Activated effector memory CD4-positive, alpha-beta T cell treated with anti-CD3 and anti-CD28 coated beads, Interleukin-2, amount 50 U/mL, for 16 hours (primary cell): ENCODE measurements around the gene PIK3C2B.

Experiments
- DNase-seq: peaks from one replicate; pipeline ENCODE4 v3.0.0-alpha.2; 2020

Gene PIK3C2B

GRCh38 chr1:204478921-204479320, 15.7 kb downstream of the PIK3C2B start:
- no peak for DNase-seq

GRCh38 chr1:204478172-204478899, 16.3 kb downstream of the PIK3C2B start:
- no peak for DNase-seq

- DNase-seq, result no peak
Observed at GRCh38 chr1:204477036-204477740, 17.4 kb downstream of the PIK3C2B start.

DNA sequence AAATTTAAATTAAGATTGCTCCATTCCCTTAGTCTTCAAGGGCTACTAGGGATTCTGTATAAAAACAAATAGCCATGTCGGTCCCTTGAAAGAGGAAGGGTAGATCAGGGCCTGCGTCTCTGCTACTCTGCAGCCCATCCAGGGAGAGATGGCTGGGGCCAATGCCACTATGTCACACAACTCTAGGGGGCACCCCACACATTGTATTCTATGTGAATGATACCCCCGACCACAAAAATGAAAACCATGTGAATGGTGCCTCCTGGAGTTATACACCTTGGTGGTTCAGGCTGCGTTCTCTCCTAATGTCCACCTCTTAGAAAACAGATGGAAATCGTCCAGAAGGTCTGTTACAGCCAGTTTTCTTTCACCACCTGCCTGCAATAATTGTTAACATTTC, 18.0 kb downstream of the PIK3C2B start:
- DNase-seq, result no peak

DNA sequence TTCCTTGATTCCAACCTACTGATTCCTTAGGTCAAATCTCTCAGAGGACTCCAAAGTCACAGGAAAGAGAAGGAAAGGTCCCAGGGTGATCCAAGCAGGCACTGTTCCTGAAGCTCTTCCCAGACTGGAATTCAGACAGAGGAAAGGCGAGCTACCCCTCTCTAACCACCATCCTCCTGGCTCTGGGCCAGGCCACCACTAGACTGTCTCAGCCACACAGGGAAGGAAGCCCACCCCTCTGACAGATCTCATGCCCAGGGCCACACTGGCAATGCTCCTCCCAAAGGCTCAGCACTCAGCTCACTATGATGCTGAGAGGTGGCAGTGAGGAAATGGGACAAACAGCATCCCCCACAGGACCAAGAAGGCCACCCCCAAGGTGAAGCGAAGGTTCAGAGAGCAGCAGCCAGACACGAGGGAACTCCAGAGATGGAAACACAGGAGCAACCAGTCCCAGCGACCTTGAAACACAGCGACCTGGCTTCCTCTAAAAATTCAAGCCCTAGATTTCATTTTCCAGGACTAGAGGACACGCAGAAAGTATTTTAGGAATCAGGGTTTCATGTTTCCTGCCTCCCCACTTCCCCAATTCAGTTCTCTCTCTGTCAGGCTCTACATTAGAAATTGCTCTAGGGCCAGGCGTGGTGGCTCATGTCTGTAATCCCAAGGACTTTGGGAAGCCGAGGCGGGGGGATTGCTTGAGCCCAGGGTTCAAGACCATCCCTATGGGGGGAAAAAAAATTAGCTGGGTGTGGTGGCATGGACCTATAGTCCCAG, 18.8 kb downstream of the PIK3C2B start:
- no peak for DNase-seq

DNA sequence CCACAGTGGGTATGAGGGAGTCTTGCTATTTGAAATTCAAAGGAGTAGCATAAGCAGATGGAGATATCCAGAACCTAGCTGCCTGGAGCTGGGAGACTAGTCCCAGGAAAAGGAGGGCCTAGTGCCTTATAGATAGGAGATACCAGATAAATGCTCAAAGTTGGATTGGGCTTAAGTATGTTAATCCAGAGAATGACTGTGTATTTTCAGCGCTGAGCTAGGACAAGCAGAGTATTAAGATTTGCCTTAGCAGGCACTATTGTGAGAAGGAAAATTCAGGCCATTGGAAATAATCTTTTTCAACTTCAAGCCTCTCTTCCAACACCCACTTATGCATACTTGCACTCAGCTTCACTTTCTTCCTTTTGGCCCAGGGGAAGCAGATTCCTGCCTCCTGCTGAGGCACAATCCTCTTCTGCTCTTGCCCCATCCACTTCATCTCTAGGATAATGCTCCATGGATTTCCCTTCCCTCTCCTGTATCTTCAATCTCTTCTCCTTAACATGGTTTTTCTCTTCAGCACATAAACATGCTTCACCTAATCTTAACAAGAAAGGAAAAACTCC, 21.1 kb downstream of the PIK3C2B start:
- DNase-seq, result no peak

GRCh38 chr1:204472660-204473059, 21.9 kb downstream of the PIK3C2B start:
- DNase-seq, result no peak

- DNase-seq, result no peak
Observed at GRCh38 chr1:204471687-204472086, 22.9 kb downstream of the PIK3C2B start.

- DNase-seq, result no peak
Observed at GRCh38 chr1:204469304-204469703, 25.3 kb downstream of the PIK3C2B start.

GRCh38 chr1:204468766-204469302, 25.8 kb downstream of the PIK3C2B start:
- DNase-seq, result no peak

DNA sequence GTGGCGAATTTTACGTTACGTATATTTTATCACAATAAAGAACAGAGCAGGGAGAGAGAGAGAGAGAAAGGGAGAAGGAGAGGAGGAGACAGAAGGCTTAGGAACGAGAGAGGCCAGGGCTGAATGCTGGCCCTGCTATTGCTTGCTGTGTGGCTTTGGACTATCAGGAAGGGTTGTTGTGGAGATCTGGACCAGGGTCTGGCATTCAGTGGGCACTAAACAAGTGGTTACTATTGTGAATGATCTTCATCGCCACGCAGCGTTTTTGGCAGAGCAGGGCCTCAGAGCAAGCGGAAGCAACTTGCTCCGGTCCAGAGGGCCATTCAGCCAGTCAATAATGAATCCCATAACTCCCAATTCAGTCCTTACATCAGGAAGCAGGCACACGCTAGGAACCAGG, 26.4 kb downstream of the PIK3C2B start:
- no peak for DNase-seq

GRCh38 chr1:204466416-204467405, 27.9 kb downstream of the PIK3C2B start:
- no peak for DNase-seq

GRCh38 chr1:204465546-204466415, 28.8 kb downstream of the PIK3C2B start:
- DNase-seq, result no peak

DNA sequence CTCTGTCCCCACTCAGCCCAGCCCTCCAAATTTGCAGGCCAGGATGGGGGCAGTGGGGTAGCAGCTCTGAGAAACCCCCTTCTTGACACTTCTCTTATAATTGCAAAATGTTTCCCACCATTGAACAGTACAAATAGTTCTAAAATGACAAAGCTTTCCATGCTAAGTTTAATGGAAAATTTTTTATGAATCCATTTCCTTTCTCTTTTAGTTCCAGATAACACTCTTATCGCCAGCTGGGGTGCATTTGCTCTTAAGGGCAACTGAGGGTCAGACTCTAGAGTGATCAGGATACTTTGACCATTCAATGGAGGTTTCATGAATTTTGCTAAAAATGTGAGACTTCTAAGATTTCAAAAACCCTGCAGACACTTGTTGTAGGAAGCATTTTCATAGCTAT, 29.9 kb downstream of the PIK3C2B start:
- no peak for DNase-seq

GRCh38 chr1:204464187-204464631, 30.4 kb downstream of the PIK3C2B start:
- DNase-seq, result no peak

DNA sequence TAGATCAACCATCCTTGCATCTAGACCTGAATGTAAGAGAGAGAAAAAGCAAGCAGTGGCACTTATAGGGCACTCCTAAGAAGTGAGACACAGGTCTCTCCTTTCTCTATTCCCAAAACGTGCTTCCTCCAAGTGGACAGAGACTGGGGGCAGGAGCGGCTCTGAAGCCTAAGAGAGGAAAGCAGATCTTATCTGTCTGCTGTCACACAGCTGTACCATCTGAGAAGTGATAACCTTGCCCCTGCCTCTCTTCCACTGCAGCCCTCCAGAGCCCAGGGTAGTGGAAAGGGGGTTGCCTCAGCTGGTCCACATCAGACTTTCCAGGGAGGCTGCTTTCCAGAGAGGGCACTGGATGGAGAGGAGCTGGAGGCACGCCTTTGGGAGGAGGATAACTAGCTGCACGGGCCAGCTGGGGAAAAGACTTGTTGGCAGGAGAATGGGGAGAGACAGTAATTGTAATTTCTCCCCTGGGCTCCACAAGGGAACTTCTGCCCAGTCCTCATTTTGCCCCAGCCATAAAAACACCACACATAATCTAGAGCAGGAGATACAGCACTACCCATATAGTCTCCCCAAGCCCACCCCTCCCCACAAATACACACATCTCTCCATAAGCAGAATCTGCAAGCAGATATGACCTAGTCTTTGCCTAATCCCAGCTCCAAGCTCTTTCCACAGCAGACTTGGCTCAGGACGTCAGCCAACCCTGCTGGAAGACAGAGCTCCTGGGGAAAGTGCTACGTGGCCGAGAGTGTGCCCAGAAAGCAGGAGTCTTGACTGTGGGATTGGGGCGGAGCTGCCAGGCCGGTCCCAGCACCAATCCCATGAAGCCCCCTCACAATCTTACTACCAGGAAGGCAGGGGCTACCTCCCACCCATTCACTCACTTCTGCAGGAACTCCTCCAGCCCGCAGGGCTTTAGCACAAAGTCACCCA, 31.2 kb downstream of the PIK3C2B start:
- no peak for DNase-seq

- no peak for DNase-seq
Observed at GRCh38 chr1:204462229-204462561, 32.4 kb downstream of the PIK3C2B start.

GRCh38 chr1:204461331-204462228, 33.0 kb downstream of the PIK3C2B start:
- DNase-seq, result peak; percentile 78

DNA sequence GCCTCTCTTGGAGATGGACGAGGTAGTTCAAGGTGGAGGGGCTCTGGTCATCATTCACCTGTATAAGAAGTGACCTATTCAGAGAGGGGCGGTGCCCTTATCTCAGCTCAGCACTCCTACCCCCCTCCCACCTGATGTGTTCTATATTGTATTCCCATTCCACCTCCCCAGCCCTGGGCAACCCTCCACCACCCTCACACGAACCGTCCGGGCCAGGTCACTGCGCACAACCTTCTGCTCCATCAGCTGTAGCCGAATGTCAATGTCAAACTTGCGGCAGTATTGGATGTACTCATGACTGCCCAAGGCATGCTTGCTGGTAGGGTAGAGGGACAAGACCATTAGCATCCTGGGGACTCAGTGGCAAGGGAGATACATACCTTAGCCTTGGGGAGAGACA, 34.3 kb downstream of the PIK3C2B start:
- DNase-seq, result no peak
